ENCODE measurements around the gene PCDHB4.
"Not testable (repeated sequence)": the region's sequence is repeated elsewhere in the genome, so short reads cannot be mapped to it uniquely, and the experiment has no call there.

DNA sequence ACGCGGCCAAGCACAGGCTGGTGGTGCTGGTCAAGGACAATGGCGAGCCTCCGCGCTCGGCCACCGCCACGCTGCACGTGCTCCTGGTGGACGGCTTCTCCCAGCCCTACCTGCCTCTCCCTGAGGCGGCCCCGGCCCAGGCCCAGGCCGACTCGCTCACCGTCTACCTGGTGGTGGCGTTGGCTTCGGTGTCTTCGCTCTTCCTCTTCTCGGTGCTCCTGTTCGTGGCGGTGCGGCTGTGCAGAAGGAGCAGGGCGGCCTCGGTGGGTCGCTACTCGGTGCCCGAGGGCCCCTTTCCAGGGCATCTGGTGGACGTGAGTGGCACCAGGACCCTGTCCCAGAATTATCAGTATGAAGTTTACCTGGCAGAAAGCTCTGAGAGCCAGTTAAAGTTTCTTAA lies 36.3 kb downstream of the PCDHB4 start:
- not testable (repeated sequence) for TF ChIP-seq CTCF (IDR thresholded peaks at IDR 0.05 in 2 of 3, conservative IDR thresholded peaks at IDR 0.05 in 1 of 3; ENCODE audit: control insufficient read depth in 2 of 3, extremely low read depth in 1 of 3, insufficient read depth in 1 of 3, low read depth in 3 of 3, low read length in 3 of 3); NFYB (IDR thresholded peaks at IDR 0.05; ENCODE audit: insufficient read depth, low read depth, low read length); POLR2A (IDR thresholded peaks at IDR 0.05; ENCODE audit: low read depth, low read length); CEBPB (IDR thresholded peaks at IDR 0.05; ENCODE audit: borderline replicate concordance in 1 of 2, low read depth in 2 of 2, low read length in 2 of 2); TAF1 (IDR thresholded peaks at IDR 0.05; ENCODE audit: borderline replicate concordance, low read depth, low read length)
